GM08714 (cell line): ENCODE data around the gene TNIP1.

Experiments used
- H3K4me3 ChIP-seq: fragments of 200-500 bp; sonication (Bioruptor generic); 2 replicates; pipeline ENCODE4 v1.5.1; 2014; ENCODE audit warnings: mild to moderate bottlenecking, low read length, inconsistent platforms
- ZNF274 ChIP-seq: IDR thresholded peaks from 2 replicates; pipeline ENCODE4 v1.6.1; 2012; ENCODE audit warnings: mild to moderate bottlenecking, low read depth, low read length

The TNIP1 gene

GRCh38 chr5:151058301-151058700 lies 22.5 kb downstream of the TNIP1 start:
- TF ChIP-seq ZNF274 = no peak

DNA sequence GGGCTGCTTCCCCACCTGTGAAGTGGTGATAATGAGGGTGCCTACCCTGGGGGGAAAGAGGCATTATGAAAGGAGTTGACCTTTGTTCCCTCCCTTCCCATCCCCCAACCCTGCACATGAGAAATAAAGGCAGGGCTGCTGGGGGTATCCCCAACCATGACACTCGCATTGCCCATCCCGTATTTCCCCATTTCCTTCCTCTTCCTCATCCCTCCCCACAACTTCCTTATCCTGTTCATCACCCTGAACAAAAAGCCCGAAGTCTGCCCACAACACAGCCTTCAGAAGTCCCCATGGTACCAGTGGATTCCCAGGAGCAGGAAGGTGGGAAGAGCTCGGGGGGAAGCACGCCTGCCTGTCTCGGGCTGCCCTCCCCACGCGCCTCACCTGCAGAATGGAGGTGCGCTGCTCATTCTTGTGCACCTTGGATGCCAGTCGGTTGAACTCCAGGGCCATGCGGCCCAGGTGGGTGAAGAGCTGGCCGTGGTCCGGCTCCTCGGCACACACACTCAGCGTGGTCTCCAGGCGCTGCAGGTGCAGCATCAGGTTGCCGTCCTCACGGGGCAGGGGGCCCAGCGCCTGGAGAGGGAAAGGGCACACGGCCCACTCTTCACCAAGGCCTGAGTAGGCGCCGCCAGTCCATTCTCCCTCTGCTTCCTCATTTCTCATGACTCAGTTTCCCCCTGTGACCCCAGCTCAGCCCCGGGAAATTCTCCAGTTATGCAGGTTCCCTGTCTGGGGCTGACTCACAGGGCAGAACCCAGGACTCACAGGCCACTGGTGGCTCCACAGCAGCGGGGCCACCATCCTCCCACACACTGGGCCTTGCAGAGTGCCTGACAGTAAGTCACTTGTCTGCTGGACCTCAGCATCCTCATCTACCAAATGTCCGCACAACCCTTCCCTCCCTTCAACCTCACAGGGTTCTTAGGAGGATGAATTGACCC lies 24.2 kb downstream of the TNIP1 start:
- no peak for TF ChIP-seq ZNF274
- H3K4me3 ChIP-seq = no peak overlapping the region

More at GRCh38 chr5:151058301-151058700, 22.5 kb downstream of the TNIP1 start:
- no peak overlapping the region for H3K4me3 ChIP-seq

DNA sequence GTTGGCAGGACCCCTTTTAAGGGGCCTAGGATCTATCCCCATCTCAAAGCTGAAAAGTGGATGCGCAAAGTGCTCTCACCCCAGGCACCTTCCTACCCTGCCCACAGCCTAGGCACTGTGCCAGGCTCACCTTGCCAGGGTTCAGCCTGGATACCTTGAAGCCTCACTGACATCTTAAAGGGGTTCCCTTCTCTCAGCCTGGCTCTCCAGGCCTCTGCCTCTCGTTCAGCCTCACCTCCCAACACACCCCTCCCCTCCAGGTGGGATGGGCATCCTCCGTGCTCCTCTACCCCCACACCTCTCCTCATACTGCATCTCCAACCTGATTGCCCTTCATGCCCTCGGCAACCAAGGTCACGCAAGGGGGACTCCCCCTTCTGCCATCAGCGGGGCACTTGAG lies 25.5 kb downstream of the TNIP1 start:
- no peak overlapping the region for H3K4me3 ChIP-seq
- TF ChIP-seq ZNF274 = no peak

GRCh38 chr5:151054709-151055108 lies 26.1 kb downstream of the TNIP1 start:
- TF ChIP-seq ZNF274 = no peak
- H3K4me3 ChIP-seq = no peak overlapping the region

- no peak overlapping the region for H3K4me3 ChIP-seq
- no peak for TF ChIP-seq ZNF274
Observed at GRCh38 chr5:151053796-151054462, 26.9 kb downstream of the TNIP1 start.

DNA sequence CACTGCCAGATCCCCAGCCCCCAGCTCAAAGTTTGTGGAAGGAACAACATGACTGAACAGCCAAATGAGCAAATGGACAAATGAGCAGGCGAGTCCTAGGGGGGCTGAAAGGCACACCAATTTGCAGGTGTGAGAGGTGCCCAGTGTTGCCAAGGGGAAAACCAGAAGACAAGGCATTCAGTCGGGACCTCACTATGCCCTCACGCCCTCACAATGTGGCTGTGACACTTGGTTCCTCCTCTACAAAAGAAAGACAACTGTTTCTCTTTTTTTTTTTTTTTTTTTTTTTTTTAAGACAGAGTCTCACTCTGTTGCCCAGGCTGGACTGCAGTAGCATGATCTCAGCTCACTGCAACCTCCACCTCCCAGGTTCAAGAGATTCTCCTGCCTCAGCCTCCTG lies 28.0 kb downstream of the TNIP1 start:
- no peak for TF ChIP-seq ZNF274
- H3K4me3 ChIP-seq = no peak overlapping the region

- TF ChIP-seq ZNF274 = no peak
- H3K4me3 ChIP-seq = no peak overlapping the region
Observed at GRCh38 chr5:151051931-151052608, 28.8 kb downstream of the TNIP1 start.

GRCh38 chr5:151051066-151051930 lies 29.5 kb downstream of the TNIP1 start:
- H3K4me3 ChIP-seq = no peak overlapping the region
- no peak for TF ChIP-seq ZNF274

DNA sequence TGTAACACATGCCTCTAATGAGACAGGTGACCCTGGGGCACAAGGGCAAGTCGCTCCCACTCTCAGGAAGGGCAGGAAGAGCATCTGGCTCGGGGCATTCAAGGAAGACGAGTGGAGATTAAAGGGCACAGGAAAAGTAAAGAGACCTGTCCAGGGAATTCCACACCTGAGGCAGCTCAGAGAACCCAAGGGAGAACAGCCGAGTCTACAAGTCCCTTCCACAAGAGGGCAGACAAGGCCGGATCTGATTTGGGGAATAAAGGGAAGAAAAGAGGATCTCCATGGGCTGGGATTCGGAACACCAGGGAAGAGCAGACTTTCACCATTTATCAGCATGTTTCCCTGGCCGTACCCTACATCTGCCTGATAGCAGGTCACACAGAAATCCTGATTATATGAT lies 32.3 kb downstream of the TNIP1 start:
- TF ChIP-seq ZNF274 = no peak
- H3K4me3 ChIP-seq = no peak overlapping the region

GRCh38 chr5:151047814-151048425 lies 32.9 kb downstream of the TNIP1 start:
- H3K4me3 ChIP-seq = no peak overlapping the region
- TF ChIP-seq ZNF274 = no peak

DNA sequence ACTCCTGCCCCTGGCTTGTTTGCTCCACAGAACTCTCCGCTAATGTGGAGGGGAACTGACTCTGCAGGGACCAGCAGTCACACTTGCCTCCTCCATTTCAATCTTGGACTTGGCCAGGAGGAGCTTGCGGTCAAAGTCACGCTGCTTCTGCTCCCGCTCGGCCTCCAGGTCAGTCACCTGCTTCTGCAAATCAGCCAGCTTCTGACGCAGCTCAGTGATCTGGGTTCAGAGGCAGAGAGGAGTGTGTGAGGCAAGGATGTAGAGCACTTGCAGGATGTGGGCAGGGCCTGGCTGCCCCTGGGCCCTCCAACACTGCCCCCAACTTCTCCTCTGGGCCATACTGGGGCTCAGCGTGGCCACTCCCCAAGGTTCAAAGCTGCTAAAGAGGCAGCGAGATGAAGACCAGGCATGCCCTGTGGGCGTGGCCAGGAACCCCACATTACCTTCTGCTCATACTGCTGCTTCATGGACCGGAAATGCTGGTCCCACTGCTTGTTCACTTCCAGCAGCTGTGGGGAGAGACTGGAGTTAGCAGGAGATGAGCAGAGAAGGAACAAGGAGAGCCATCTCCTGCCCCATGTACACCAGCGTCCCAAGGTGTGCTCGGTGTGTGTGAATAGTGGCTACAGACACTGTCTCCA lies 38.3 kb downstream of the TNIP1 start:
- no peak for TF ChIP-seq ZNF274

DNA sequence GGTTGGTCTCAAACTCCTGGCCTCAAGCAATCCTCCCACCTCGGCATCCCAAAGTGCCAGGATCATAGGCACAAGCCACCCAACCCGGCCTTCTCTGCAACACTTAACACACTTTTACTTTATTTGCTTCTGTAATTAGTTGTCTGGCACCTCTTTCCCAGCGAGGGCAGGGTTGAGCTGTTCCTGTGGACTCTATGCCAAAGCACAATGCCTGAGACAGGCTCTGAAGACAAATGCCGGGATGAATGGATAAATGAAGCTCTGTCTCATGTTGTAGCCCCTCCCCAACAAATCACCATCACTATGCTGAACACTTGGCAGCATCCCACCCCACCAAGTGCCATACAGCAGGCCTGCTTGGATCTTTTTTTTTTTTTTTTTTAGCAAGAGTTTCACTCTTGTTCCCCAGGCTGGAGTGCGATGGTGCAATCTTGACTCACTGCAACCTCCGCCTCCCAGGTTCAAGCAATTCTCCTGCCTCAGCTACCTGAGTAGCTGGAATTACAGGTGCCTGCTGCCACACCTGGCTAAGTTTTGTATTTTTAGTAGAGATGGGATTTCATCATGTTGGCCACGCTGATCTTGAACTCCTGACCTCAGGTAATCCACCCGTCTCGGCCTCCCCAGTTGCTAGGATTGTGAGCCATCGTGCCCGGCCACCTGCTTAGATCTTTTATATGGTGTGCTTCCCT lies 39.1 kb downstream of the TNIP1 start:
- no peak overlapping the region for H3K4me3 ChIP-seq
- no peak for TF ChIP-seq ZNF274

More for the DNA sequence above, 38.3 kb downstream of the TNIP1 start:
- H3K4me3 ChIP-seq = no peak overlapping the region
